Ovary (tissue), 9 donors: ENCODE results near the gene LMX1A. TPM values are rescaled to one million over a fixed set of nuclear protein-coding genes. Genes with fewer than 3 reads are reported as not detected.

ENCODE experiments used
- DNase-seq, 5 donors: peaks; one replicate each; pipeline ENCODE4 v3.0.0-alpha.2; 2019 to 2020
- H3K27ac ChIP-seq, 2 donors: fragments of 200-600 bp; one replicate each; pipeline versions ENCODE4 v1.5.1 to v1.8.0; 2019 to 2022
- H3K27me3 ChIP-seq: fragments of 200-600 bp; one replicate; pipeline ENCODE4 v1.8.0; 2022
- H3K36me3 ChIP-seq: fragments of 200-600 bp; sonication (generic); one replicate; pipeline ENCODE4 v1.5.1; 2019
- H3K4me1 ChIP-seq: one replicate; pipeline ENCODE4 v1.8.1; 2013; ENCODE audit warnings: mild to moderate bottlenecking, moderate library complexity; ENCODE audit not compliant: insufficient read depth
- H3K4me3 ChIP-seq: fragments of 200-600 bp; sonication (generic); one replicate; pipeline ENCODE4 v1.5.1; 2017
- H3K9me3 ChIP-seq, 2 donors: fragments of 200-600 bp in 1 of 2; sonication (generic) in 1 of 2; one replicate each; pipeline versions ENCODE4 v1.5.1 to v1.8.1; 2013 to 2019; ENCODE audit warnings: mild to moderate bottlenecking in 1 of 2, moderate library complexity in 1 of 2
- EP300 ChIP-seq: sonication (generic); formaldehyde crosslinking; IDR thresholded peaks from one replicate; pipeline ENCODE4 v1.6.1; 2017; ENCODE audit warnings: antibody characterized with exemption
- POLR2A ChIP-seq: fragments of 450-650 bp; IDR thresholded peaks from one replicate; pipeline ENCODE4 v1.6.1; 2017; ENCODE audit warnings: antibody characterized with exemption, mild to moderate bottlenecking, moderate library complexity
- WGBS, 3 donors: extraction: QIAGEN DNeasy Blood & Tissue Kit in 1 of 3; methylation state at CpG; one replicate each; pipeline versions ENCODE4 v1.1.5 to v1.1.7; 2013 to 2017; 5-methylcytosine and 5-hydroxymethylcytosine counted together
- intact Hi-C, 4 donors: fragments of 100-400 bp; cut with DNase I; formaldehyde crosslinking; loops; one replicate each; pipeline versions ENCODE4 v1.11.0 to v1.15.1; 2022 to 2023
- polyA plus RNA-seq, 2 donors: library from polyadenylated mRNA; stranded (reverse); fragments of 200-250 nt in 1 of 2; fragments of 350-450 nt in 1 of 2; fragmentation: Illumina TruSeq in 1 of 2; extraction: RNeasy Lipid Tissue Mini Kit (QIAGEN cat#74804) in 1 of 2; gene quantifications; one replicate each; pipeline ENCODE4 v1.2.3, GENCODE V29; 2013 to 2014
- total RNA-seq, 7 donors: library from RNA; depleted of rRNA in 2 of 7; stranded (reverse); fragments of >200 nt in 2 of 7; fragmentation: NEBNext Ultra II Directional in 3 of 7; extraction: Animal tissue kit (Norgen Biotek cat#: 25700) in 3 of 7; gene quantifications; one replicate each; pipeline versions ENCODE4 v1.1.0 to v1.2.4, GENCODE V29; 2016 to 2023
- TF ChIP-seq, protein P1 (sequence below), 3 donors: fragments of 450-650 bp in 2 of 3; fragments of 200-600 bp in 1 of 3; IDR thresholded peaks; one replicate each; pipeline versions ENCODE4 v1.5.1 to v1.8.0; 2016 to 2022; ENCODE audit warnings: antibody characterized with exemption in 3 of 3, mild to moderate bottlenecking in 1 of 3
- donor health status: DM: no; HTN: no; CAD: no; lungs with moderate emphysema.
- donor health status: DM: no; HTN: no; CAD: no.
- donor health status: Bipolar disorder and iron deficiency.
- donor health status: DM: yes; HTN: yes; CAD: no.
- donor health status: DM: no; HTN: no; CAD: no.
- donor health status: DM: yes; HTN: yes; CAD: no.

Gene LMX1A
- total and polyA plus RNA-seq, 9 donors = 0.15 TPM; not detected in 8

GRCh38 chr1:165288350-165289120 lies 68.0 kb downstream of the LMX1A start:
- WGBS, 3 donors = 47 to 62% (median 50%) methylated on average over 15 of the region's 15 CpGs
- Histone ChIP-seq H3K27ac (no peak overlapping the region), H3K4me3 (no peak overlapping the region), H3K9me3 (no peaks in the 10 kb centered on the region), H3K4me1 (no peaks in the 10 kb centered on the region), H3K27me3 (no peaks in the 10 kb centered on the region), H3K36me3 (no peaks in the 10 kb centered on the region)
- no peak for DNase-seq
- intact Hi-C loops = no loop called here
- TF ChIP-seq POLR2A (no peak), EP300 (no peak)
- TF ChIP-seq, protein P1, sequence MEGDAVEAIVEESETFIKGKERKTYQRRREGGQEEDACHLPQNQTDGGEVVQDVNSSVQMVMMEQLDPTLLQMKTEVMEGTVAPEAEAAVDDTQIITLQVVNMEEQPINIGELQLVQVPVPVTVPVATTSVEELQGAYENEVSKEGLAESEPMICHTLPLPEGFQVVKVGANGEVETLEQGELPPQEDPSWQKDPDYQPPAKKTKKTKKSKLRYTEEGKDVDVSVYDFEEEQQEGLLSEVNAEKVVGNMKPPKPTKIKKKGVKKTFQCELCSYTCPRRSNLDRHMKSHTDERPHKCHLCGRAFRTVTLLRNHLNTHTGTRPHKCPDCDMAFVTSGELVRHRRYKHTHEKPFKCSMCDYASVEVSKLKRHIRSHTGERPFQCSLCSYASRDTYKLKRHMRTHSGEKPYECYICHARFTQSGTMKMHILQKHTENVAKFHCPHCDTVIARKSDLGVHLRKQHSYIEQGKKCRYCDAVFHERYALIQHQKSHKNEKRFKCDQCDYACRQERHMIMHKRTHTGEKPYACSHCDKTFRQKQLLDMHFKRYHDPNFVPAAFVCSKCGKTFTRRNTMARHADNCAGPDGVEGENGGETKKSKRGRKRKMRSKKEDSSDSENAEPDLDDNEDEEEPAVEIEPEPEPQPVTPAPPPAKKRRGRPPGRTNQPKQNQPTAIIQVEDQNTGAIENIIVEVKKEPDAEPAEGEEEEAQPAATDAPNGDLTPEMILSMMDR (IDR thresholded peaks at IDR 0.05) = no peak

DNA sequence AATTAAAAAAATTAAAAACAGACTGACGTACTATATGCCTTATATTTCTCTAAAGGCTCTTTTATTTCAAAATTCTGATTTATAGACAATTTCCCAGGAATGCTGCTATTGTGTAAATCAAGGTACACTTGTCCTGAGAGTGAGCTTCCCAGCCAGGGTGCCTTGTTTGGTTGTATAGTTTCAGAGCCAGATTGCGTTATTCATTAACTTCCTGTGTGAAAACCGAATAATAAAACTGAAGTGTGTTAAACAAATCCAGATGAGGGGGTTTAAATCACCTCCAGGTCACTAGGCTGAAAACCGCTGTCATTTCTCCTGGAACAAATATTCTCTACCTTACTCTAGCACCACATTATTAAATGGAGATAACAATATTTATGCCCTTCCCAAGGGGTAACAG lies 68.7 kb downstream of the LMX1A start:
- intact Hi-C loops = no loop called here
- Histone ChIP-seq H3K9me3 (no peaks in the 10 kb centered on the region), H3K4me1 (no peaks in the 10 kb centered on the region), H3K4me3 (no peak overlapping the region), H3K36me3 (no peaks in the 10 kb centered on the region), H3K27ac (no peak overlapping the region), H3K27me3 (no peaks in the 10 kb centered on the region)
- TF ChIP-seq, protein P1 (IDR thresholded peaks at IDR 0.05) = no peak
- TF ChIP-seq EP300 = no peak
- TF ChIP-seq POLR2A = no peak
- DNase-seq = no peak
- 67 to 77% (median 69%) methylated on average over 4 of the region's 4 CpGs for WGBS, 3 donors

- WGBS, 3 donors = 78 to 85% (median 80%) methylated on average over 3 of the region's 3 CpGs
- TF ChIP-seq EP300 = no peak
- TF ChIP-seq POLR2A = no peak
- TF ChIP-seq, protein P1 (IDR thresholded peaks at IDR 0.05) = no peak
- Histone ChIP-seq H3K27ac (no peak overlapping the region), H3K4me3 (no peak overlapping the region), H3K36me3 (no peaks in the 10 kb centered on the region), H3K9me3 (no peaks in the 10 kb centered on the region), H3K27me3 (no peaks in the 10 kb centered on the region), H3K4me1 (no peaks in the 10 kb centered on the region)
- intact Hi-C loops = no loop called here
- no peak for DNase-seq
Observed at GRCh38 chr1:165287329-165287728, 69.2 kb downstream of the LMX1A start.

DNA sequence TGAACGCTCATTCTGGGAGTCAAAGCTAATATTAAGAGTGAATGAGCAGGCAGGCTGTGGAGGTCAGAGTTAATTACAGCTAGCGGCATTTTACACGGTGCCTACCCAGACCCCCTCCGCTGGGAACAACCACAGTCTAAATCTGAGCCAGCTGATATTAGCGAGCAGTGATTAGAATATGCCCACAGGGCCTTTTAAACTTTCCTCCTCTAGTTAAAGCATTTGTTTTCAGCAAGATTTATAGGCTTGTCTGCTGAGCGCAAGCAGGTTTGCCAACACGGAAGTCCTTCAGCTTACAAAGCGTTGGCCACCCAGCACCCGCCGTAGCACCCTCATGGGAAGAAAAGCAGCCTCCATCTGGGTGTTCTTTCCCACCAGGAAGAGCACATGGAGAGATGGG lies 72.1 kb downstream of the LMX1A start:
- H3K4me3 ChIP-seq = no peak overlapping the region
- DNase-seq = no peak
- H3K27ac ChIP-seq = no peak overlapping the region
- H3K27me3 ChIP-seq = no peaks in the 10 kb centered on the region
- TF ChIP-seq, protein P1 (IDR thresholded peaks at IDR 0.05) = no peak
- TF ChIP-seq EP300 = no peak
- 10 to 20% (median 16%) methylated on average over 10 of the region's 10 CpGs for WGBS, 3 donors
- no peaks in the 10 kb centered on the region for H3K4me1 ChIP-seq
- intact Hi-C loops = no loop called here
- H3K36me3 ChIP-seq = no peaks in the 10 kb centered on the region
- H3K9me3 ChIP-seq = no peaks in the 10 kb centered on the region
